NCI-H1092 (cell line): Measurements from ENCODE around the gene FHDC1.

Source experiments
- DNase-seq: peaks from one replicate; lab custom pipeline; 2025; lab: John Stamatoyannopoulos, UW

The FHDC1 gene

GRCh38 chr4:152935143-152935542, 980 bp upstream of the FHDC1 start:
- no peak for DNase-seq

GRCh38 chr4:152936446-152937335, 568 bp downstream of the FHDC1 start:
- no peak for DNase-seq

- DNase-seq: no peak
Measured at GRCh38 chr4:152937336-152938236, 1.5 kb downstream of the FHDC1 start.

- peak; percentile 58 for DNase-seq
Measured at GRCh38 chr4:152938237-152938947, 2.3 kb downstream of the FHDC1 start.

- DNase-seq: no peak
Measured at GRCh38 chr4:152939621-152940020, 3.5 kb downstream of the FHDC1 start.

- no peak for DNase-seq
Measured at GRCh38 chr4:152940461-152940860, 4.3 kb downstream of the FHDC1 start.

- DNase-seq: no peak
Measured at GRCh38 chr4:152941411-152941810, 5.3 kb downstream of the FHDC1 start.

GRCh38 chr4:152942346-152942745, 6.2 kb downstream of the FHDC1 start:
- no peak for DNase-seq

- no peak for DNase-seq
Measured at GRCh38 chr4:152943672-152944071, 7.5 kb downstream of the FHDC1 start.

- DNase-seq: no peak
Measured at GRCh38 chr4:152944666-152945320, 8.7 kb downstream of the FHDC1 start.

- DNase-seq: no peak
Measured at GRCh38 chr4:152945639-152946038, 9.5 kb downstream of the FHDC1 start.

GRCh38 chr4:152946446-152946845, 10.3 kb downstream of the FHDC1 start:
- DNase-seq: no peak

GRCh38 chr4:152947311-152947710, 11.2 kb downstream of the FHDC1 start:
- no peak for DNase-seq

- DNase-seq: no peak
Measured at GRCh38 chr4:152949930-152950329, 13.8 kb downstream of the FHDC1 start.

GRCh38 chr4:152950402-152951274, 14.5 kb downstream of the FHDC1 start:
- no peak for DNase-seq

GRCh38 chr4:152951348-152951747, 15.2 kb downstream of the FHDC1 start:
- DNase-seq: no peak

GRCh38 chr4:152953514-152953913, 17.4 kb downstream of the FHDC1 start:
- DNase-seq: no peak

GRCh38 chr4:152954741-152955140, 18.6 kb downstream of the FHDC1 start:
- DNase-seq: no peak

GRCh38 chr4:152956147-152956546, 20.0 kb downstream of the FHDC1 start:
- DNase-seq: no peak

GRCh38 chr4:152956650-152957436, 20.7 kb downstream of the FHDC1 start:
- DNase-seq: no peak
